ENCODE results near the gene SVOP. TPM values are rescaled to one million over a fixed set of nuclear protein-coding genes. Genes with fewer than 3 reads are reported as not detected.

Gene SVOP
- total RNA-seq, 1 donor from 2014 or later, result 2.6 TPM

- no peaks in the 10 kb centered on the region for H3K9me3 ChIP-seq (replicated peaks)
- H3K4me3 ChIP-seq, result no peak overlapping the region
- H3K27ac ChIP-seq (replicated peaks), result no peak overlapping the region
- intact Hi-C loops (cut with micrococcal nuclease), result no loop called here
- no peaks in the 10 kb centered on the region for H3K4me1 ChIP-seq
- no peaks in the 10 kb centered on the region for H3K36me3 ChIP-seq
- H3K27me3 ChIP-seq (ENCODE audit: low read depth), result no peaks in the 10 kb centered on the region
- no peak for TF ChIP-seq CTCF (IDR thresholded peaks at IDR 0.05; ENCODE audit: borderline replicate concordance)
- DNase-seq, result no peak
These were observed 138.9 kb downstream of the SVOP start for GRCh38 chr12:108881953-108882352.

GRCh38 chr12:108879615-108880254 lies 141.1 kb downstream of the SVOP start, which contains the start of gene DAO:
TSS of gene DAO (plus strand) at chr12:108880092. CDS start at chr12:108885007, 4,915 bp downstream.
- no peak for TF ChIP-seq CTCF (IDR thresholded peaks at IDR 0.05; ENCODE audit: borderline replicate concordance)
- H3K4me1 ChIP-seq, result no peaks in the 10 kb centered on the region
- no peaks in the 10 kb centered on the region for H3K27me3 ChIP-seq (ENCODE audit: low read depth)
- H3K4me3 ChIP-seq, result no peak within 1 kb of the TSS
- H3K9me3 ChIP-seq (replicated peaks), result no peaks in the 10 kb centered on the region
- no peak within 1 kb of the TSS for H3K27ac ChIP-seq (replicated peaks)
- H3K36me3 ChIP-seq, result no peaks in the 10 kb centered on the region
- DNase-seq, result no peak
- intact Hi-C loops (cut with micrococcal nuclease), result no loop called here

GRCh38 chr12:108876550-108876949 lies 144.3 kb downstream of the SVOP start:
- intact Hi-C loops (cut with micrococcal nuclease), result no loop called here
- DNase-seq, result no peak
- Histone ChIP-seq H3K27me3 (ENCODE audit: low read depth) (no peaks in the 10 kb centered on the region), H3K4me3 (no peak overlapping the region), H3K27ac (replicated peaks) (no peak overlapping the region), H3K4me1 (no peaks in the 10 kb centered on the region), H3K36me3 (no peaks in the 10 kb centered on the region), H3K9me3 (replicated peaks) (no peaks in the 10 kb centered on the region)
- TF ChIP-seq CTCF (IDR thresholded peaks at IDR 0.05; ENCODE audit: borderline replicate concordance), result no peak

DNA sequence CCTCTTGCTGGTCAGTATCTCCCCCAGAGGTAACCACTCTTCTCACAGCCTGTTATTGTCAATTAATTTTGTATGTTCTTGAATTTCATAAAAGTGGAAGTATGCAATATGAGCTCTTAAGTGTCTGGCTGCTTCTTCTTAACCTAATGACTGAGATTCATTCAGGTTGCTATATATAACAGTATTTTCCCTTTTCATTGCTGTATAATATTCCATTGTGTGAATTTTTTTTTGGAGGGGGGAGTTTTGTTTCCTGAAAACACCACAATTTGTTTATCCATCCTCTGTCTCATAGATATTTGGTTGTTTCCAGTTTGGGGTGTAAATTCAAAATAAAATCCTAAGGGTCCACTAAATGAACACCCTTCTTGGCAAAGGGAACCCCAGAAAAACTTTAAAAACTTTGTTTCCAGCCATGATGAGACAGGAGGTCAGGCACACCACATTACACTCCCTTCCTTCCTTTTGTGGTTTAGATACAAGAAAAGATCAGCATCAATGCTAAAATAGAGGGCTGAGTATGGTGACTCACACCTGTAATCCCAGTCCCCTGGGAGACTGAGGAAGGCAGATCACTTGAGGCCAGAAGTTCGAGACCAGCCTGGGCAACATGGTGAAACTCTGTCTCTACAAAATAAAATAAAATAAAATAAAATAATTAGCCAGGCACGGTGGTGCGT lies 145.0 kb downstream of the SVOP start:
- no peaks in the 10 kb centered on the region for H3K36me3 ChIP-seq

GRCh38 chr12:108875280-108875679 lies 145.6 kb downstream of the SVOP start:
- no peak overlapping the region for H3K4me3 ChIP-seq
- intact Hi-C loops (cut with micrococcal nuclease), result no loop called here

More for the DNA sequence above, 145.0 kb downstream of the SVOP start:
- Histone ChIP-seq H3K4me3 (no peak overlapping the region), H3K27me3 (ENCODE audit: low read depth) (no peaks in the 10 kb centered on the region), H3K9me3 (replicated peaks) (no peaks in the 10 kb centered on the region), H3K27ac (replicated peaks) (no peak overlapping the region), H3K4me1 (no peaks in the 10 kb centered on the region)
- TF ChIP-seq CTCF (IDR thresholded peaks at IDR 0.05; ENCODE audit: borderline replicate concordance), result no peak
- intact Hi-C loops (cut with micrococcal nuclease), result no loop called here
- no peak for DNase-seq

More at GRCh38 chr12:108875280-108875679, 145.6 kb downstream of the SVOP start:
- DNase-seq, result no peak
- Histone ChIP-seq H3K36me3 (no peaks in the 10 kb centered on the region), H3K27ac (replicated peaks) (no peak overlapping the region), H3K27me3 (ENCODE audit: low read depth) (no peaks in the 10 kb centered on the region), H3K9me3 (replicated peaks) (no peaks in the 10 kb centered on the region), H3K4me1 (no peaks in the 10 kb centered on the region)
- no peak for TF ChIP-seq CTCF (IDR thresholded peaks at IDR 0.05; ENCODE audit: borderline replicate concordance)
